Fibroblast of peridontal ligament (primary cell): ENCODE data around the gene DNAJB1.
"Not testable (repeated sequence)": the region's sequence is repeated elsewhere in the genome, so short reads cannot be mapped to it uniquely, and the experiment has no call there.

Source experiments
- DNase-seq: peaks from one replicate; pipeline ENCODE4 v3.0.0-alpha.2; 2010; ENCODE audit errors: extremely low read depth

Gene DNAJB1

GRCh38 chr19:14520543-14520942 is 2.3 kb upstream of the DNAJB1 start:
- DNase-seq = no peak

GRCh38 chr19:14519860-14520407 is 1.7 kb upstream of the DNAJB1 start:
- peak; percentile 64 for DNase-seq

GRCh38 chr19:14519245-14519859 is 1.2 kb upstream of the DNAJB1 start:
- no peak for DNase-seq

GRCh38 chr19:14517446-14517839 is 754 bp downstream of the DNAJB1 start:
- peak; percentile 33 for DNase-seq

- no peak for DNase-seq
Observed at GRCh38 chr19:14516746-14517438, 1.3 kb downstream of the DNAJB1 start.

GRCh38 chr19:14516048-14516534 is 2.1 kb downstream of the DNAJB1 start:
- DNase-seq = no peak

GRCh38 chr19:14515501-14516047 is 2.6 kb downstream of the DNAJB1 start:
- no peak for DNase-seq

- DNase-seq = no peak
Observed at GRCh38 chr19:14514215-14514863, 3.9 kb downstream of the DNAJB1 start.

GRCh38 chr19:14512406-14512961 is 5.7 kb downstream of the DNAJB1 start:
- DNase-seq = no peak

- DNase-seq = no peak
Observed at GRCh38 chr19:14511229-14511593, 7.0 kb downstream of the DNAJB1 start.

- peak; percentile 91 for DNase-seq
Observed at GRCh38 chr19:14510311-14511228, 7.6 kb downstream of the DNAJB1 start.

GRCh38 chr19:14507704-14508542 is 10.3 kb downstream of the DNAJB1 start:
- no peak for DNase-seq

- DNase-seq = peak; percentile 41
Observed at GRCh38 chr19:14505488-14506239, 12.5 kb downstream of the DNAJB1 start.

- DNase-seq = not testable (repeated sequence)
Observed at GRCh38 chr19:14504575-14504974, 13.6 kb downstream of the DNAJB1 start.

GRCh38 chr19:14503285-14503684 is 14.9 kb downstream of the DNAJB1 start:
- no peak for DNase-seq

GRCh38 chr19:14502334-14503092 is 15.7 kb downstream of the DNAJB1 start:
- no peak for DNase-seq

- DNase-seq = no peak
Observed at GRCh38 chr19:14497228-14497921, 20.8 kb downstream of the DNAJB1 start.

GRCh38 chr19:14496834-14497227 is 21.4 kb downstream of the DNAJB1 start:
- no peak for DNase-seq
